NT2/D1 (cell line): Measurements from ENCODE around the gene CTNNA2.
A peak's percentile ranks its signal among the peaks of the same experiment; 100 is the strongest.

Experiments
- DNase-seq: peaks from one replicate; pipeline ENCODE4 v3.0.0-alpha.2; 2011; ENCODE audit warnings: low read depth, low spot score
- H3K27me3 ChIP-seq: 2 replicates; pipeline ENCODE4 v1.6.0; 2011; ENCODE audit warnings: mild to moderate bottlenecking; ENCODE audit not compliant: insufficient read length, insufficient read depth
- H3K36me3 ChIP-seq: 2 replicates; pipeline ENCODE4 v1.6.1; 2011; ENCODE audit warnings: mild to moderate bottlenecking, low read length, mixed read lengths; ENCODE audit not compliant: insufficient read depth, insufficient read length
- H3K4me1 ChIP-seq: 2 replicates; pipeline ENCODE4 v1.5.1; 2011; ENCODE audit not compliant: insufficient read depth, insufficient read length
- H3K4me3 ChIP-seq: 2 replicates; pipeline ENCODE4 v1.5.1; 2011; ENCODE audit warnings: low read depth; ENCODE audit not compliant: insufficient read length
- H3K9ac ChIP-seq: 2 replicates; pipeline ENCODE4 v1.6.0; 2011; ENCODE audit warnings: low read depth; ENCODE audit not compliant: insufficient read length
- H3K9me3 ChIP-seq: 2 replicates; pipeline ENCODE4 v1.5.1; 2011; ENCODE audit warnings: mild to moderate bottlenecking, low read length; ENCODE audit not compliant: insufficient read depth
- SUZ12 ChIP-seq: IDR thresholded peaks from 2 replicates; pipeline ENCODE4 v1.6.1; 2011; ENCODE audit not compliant: insufficient read length, insufficient read depth; ENCODE audit errors: extremely low read depth
- YY1 ChIP-seq: IDR thresholded peaks from 2 replicates; pipeline ENCODE4 v1.6.1; 2011; ENCODE audit not compliant: insufficient read length, insufficient read depth
- ZNF274 ChIP-seq: IDR thresholded peaks from 2 replicates; pipeline ENCODE4 v1.6.1; 2011; ENCODE audit warnings: mild to moderate bottlenecking, low read depth, low read length

CTNNA2 gene

GRCh38 chr2:79758749-79759282 is 246.0 kb downstream of the CTNNA2 start:
- H3K4me1 ChIP-seq, result no peaks in the 10 kb centered on the region
- TF ChIP-seq YY1 (no peak), SUZ12 (no peak), ZNF274 (no peak)
- no peaks in the 10 kb centered on the region for H3K27me3 ChIP-seq
- no peak overlapping the region for H3K4me3 ChIP-seq
- no peak overlapping the region for H3K9ac ChIP-seq
- no peaks in the 10 kb centered on the region for H3K36me3 ChIP-seq
- no peak for DNase-seq
- H3K9me3 ChIP-seq, result no peaks in the 10 kb centered on the region

- TF ChIP-seq YY1 (no peak), SUZ12 (no peak), ZNF274 (no peak)
- H3K36me3 ChIP-seq, result no peaks in the 10 kb centered on the region
- no peak overlapping the region for H3K9ac ChIP-seq
- no peak overlapping the region for H3K4me3 ChIP-seq
- no peak for DNase-seq
- H3K4me1 ChIP-seq, result no peaks in the 10 kb centered on the region
- no peaks in the 10 kb centered on the region for H3K9me3 ChIP-seq
- no peaks in the 10 kb centered on the region for H3K27me3 ChIP-seq
Observed at GRCh38 chr2:79770926-79771325, 258.1 kb downstream of the CTNNA2 start.

GRCh38 chr2:79771493-79771892 is 258.6 kb downstream of the CTNNA2 start:
- Histone ChIP-seq H3K9ac (no peak overlapping the region), H3K4me1 (no peaks in the 10 kb centered on the region), H3K36me3 (no peaks in the 10 kb centered on the region), H3K4me3 (no peak overlapping the region), H3K9me3 (no peaks in the 10 kb centered on the region), H3K27me3 (no peaks in the 10 kb centered on the region)
- TF ChIP-seq YY1, result no peak
- no peak for TF ChIP-seq ZNF274
- no peak for TF ChIP-seq SUZ12
- no peak for DNase-seq

GRCh38 chr2:79774016-79774415 is 261.2 kb downstream of the CTNNA2 start:
- TF ChIP-seq SUZ12 (no peak), YY1 (no peak), ZNF274 (no peak)
- H3K4me3 ChIP-seq, result no peak overlapping the region
- no peaks in the 10 kb centered on the region for H3K36me3 ChIP-seq
- DNase-seq, result no peak
- H3K9ac ChIP-seq, result no peak overlapping the region
- H3K27me3 ChIP-seq, result no peaks in the 10 kb centered on the region
- no peaks in the 10 kb centered on the region for H3K4me1 ChIP-seq
- no peaks in the 10 kb centered on the region for H3K9me3 ChIP-seq

DNA sequence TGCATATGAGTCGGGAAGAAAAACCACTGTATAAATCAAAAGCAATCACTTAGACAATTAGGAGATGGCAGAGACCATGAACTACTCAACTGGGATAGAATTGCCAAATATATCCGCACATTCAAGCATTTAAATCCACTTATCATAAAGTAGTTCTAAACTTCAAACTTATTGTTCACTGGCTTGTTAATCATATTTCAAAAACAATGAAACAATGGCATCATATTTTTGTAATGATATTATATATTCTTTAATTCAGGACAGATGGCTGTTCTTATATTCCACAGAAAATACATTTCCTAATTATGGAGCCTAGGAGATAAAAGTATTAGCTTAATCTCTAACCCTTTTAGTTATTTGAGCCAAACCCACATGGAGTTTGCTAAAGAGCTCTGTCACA is 263.6 kb downstream of the CTNNA2 start:
- H3K27me3 ChIP-seq, result no peaks in the 10 kb centered on the region
- TF ChIP-seq SUZ12 (no peak), YY1 (no peak), ZNF274 (no peak)
- no peak overlapping the region for H3K4me3 ChIP-seq
- no peaks in the 10 kb centered on the region for H3K4me1 ChIP-seq
- no peak overlapping the region for H3K9ac ChIP-seq
- H3K9me3 ChIP-seq, result no peaks in the 10 kb centered on the region
- no peak for DNase-seq
- no peaks in the 10 kb centered on the region for H3K36me3 ChIP-seq

GRCh38 chr2:79780781-79781180 is 267.9 kb downstream of the CTNNA2 start:
- TF ChIP-seq ZNF274 (no peak), YY1 (no peak), SUZ12 (no peak)
- Histone ChIP-seq H3K4me1 (no peaks in the 10 kb centered on the region), H3K9ac (no peak overlapping the region), H3K4me3 (no peak overlapping the region), H3K9me3 (no peaks in the 10 kb centered on the region; the same call in 1 of the 2 replicates), H3K36me3 (no peaks in the 10 kb centered on the region), H3K27me3 (no peaks in the 10 kb centered on the region)
- DNase-seq, result no peak

GRCh38 chr2:79782576-79783452 is 270.0 kb downstream of the CTNNA2 start:
- peak; percentile 86 for DNase-seq
- H3K27me3 ChIP-seq, result no peaks in the 10 kb centered on the region
- no peak for TF ChIP-seq ZNF274
- TF ChIP-seq SUZ12, result no peak
- TF ChIP-seq YY1, result no peak
- H3K4me3 ChIP-seq, result no peak overlapping the region
- H3K4me1 ChIP-seq, result no peaks in the 10 kb centered on the region
- no peak overlapping the region for H3K9ac ChIP-seq
- no peaks in the 10 kb centered on the region; the same call in 1 of the 2 replicates for H3K9me3 ChIP-seq
- no peaks in the 10 kb centered on the region for H3K36me3 ChIP-seq
